ENCODE results near the gene ANGEL1. TPM values are rescaled to one million over a fixed set of nuclear protein-coding genes. Genes with fewer than 3 reads are reported as not detected.

The ANGEL1 gene
- total RNA-seq, 1 experiment from 2014 or later = 23.0 TPM

- Mint-ChIP-seq H3K27me3 (ENCODE audit: insufficient read depth, unreplicated experiment) (no peaks in the 10 kb centered on the region), H3K4me1 (ENCODE audit: low read depth, unreplicated experiment) (peaks cover 8% of the 10 kb centered on the region), H3K36me3 (ENCODE audit: insufficient read depth, unreplicated experiment) (peaks cover 14% of the 10 kb centered on the region), H3K27ac (ENCODE audit: unreplicated experiment) (no peak overlapping the region), H3K9me3 (ENCODE audit: unreplicated experiment) (no peaks in the 10 kb centered on the region), H3K4me3 (ENCODE audit: unreplicated experiment) (no peak overlapping the region)
- ChIA-PET POLR2A (no interaction called here), CTCF (interaction anchor here (0.6 kb wide), 1 partner anchor 154 kb away, joined by 3 read pairs; no protein-coding TSS in a partner anchor)
- BruUV-seq (replicated peaks) = no TSS peak
- Histone ChIP-seq H3K9me3 (no peaks in the 10 kb centered on the region), H3K4me3 (ENCODE audit: low read depth, low read length) (no peak overlapping the region), H3K36me3 (ENCODE audit: control insufficient read depth, insufficient read depth, low read length) (no peaks in the 10 kb centered on the region), H3K27me3 (replicated peaks; ENCODE audit: control insufficient read depth, insufficient read depth, low read length) (peaks cover 2% of the 10 kb centered on the region; the same call in 1 of the 2 replicates), H3K4me1 (peaks cover 5% of the 10 kb centered on the region)
- TF ChIP-seq CTCF (IDR thresholded peaks at IDR 0.05; ENCODE audit: insufficient read depth in 1 of 2, low read depth in 1 of 2, low read length in 1 of 2, severe bottlenecking in 1 of 2, unreplicated experiment in 1 of 2) = no peak
- intact Hi-C loops (cut with micrococcal nuclease; ENCODE audit: unreplicated experiment) = no loop called here
- DNase-seq = no peak
Observed at GRCh38 chr14:76814726-76815645, 2.3 kb upstream of the ANGEL1 start.

- TF ChIP-seq CTCF (IDR thresholded peaks at IDR 0.05; ENCODE audit: insufficient read depth in 1 of 2, low read depth in 1 of 2, low read length in 1 of 2, severe bottlenecking in 1 of 2, unreplicated experiment in 1 of 2) = no peak
- no peaks in the 10 kb centered on the region; the same call in 1 of the 2 replicates for H3K27me3 ChIP-seq (replicated peaks; ENCODE audit: control insufficient read depth, insufficient read depth, low read length)
- H3K27ac Mint-ChIP-seq (ENCODE audit: unreplicated experiment) = peak overlapping the region; percentile 91
- BruUV-seq (replicated peaks) = TSS peak; percentile 43
- intact Hi-C loops (cut with micrococcal nuclease; ENCODE audit: unreplicated experiment) = no loop called here
- H3K4me1 Mint-ChIP-seq (ENCODE audit: low read depth, unreplicated experiment) = peaks cover 8% of the 10 kb centered on the region
- H3K36me3 ChIP-seq (ENCODE audit: control insufficient read depth, insufficient read depth, low read length) = peaks cover 6% of the 10 kb centered on the region
- peaks cover 16% of the 10 kb centered on the region for H3K36me3 Mint-ChIP-seq (ENCODE audit: insufficient read depth, unreplicated experiment)
- ChIA-PET CTCF (interaction anchor here (1.3 to 2.1 kb wide), 2 partner anchors 27 to 52 kb away, joined by 5 to 9 read pairs; no protein-coding TSS in a partner anchor), POLR2A (interaction anchor here (1.4 kb wide), 1 partner anchor 27 kb away, joined by 4 read pairs; no protein-coding TSS in a partner anchor)
- H3K4me3 ChIP-seq (ENCODE audit: low read depth, low read length) = peak overlapping the region; percentile 81
- H3K27me3 Mint-ChIP-seq (ENCODE audit: insufficient read depth, unreplicated experiment) = no peaks in the 10 kb centered on the region
- peak overlapping the region; percentile 94 for H3K4me3 Mint-ChIP-seq (ENCODE audit: unreplicated experiment)
- peaks cover 5% of the 10 kb centered on the region for H3K4me1 ChIP-seq
- no peaks in the 10 kb centered on the region for H3K9me3 ChIP-seq
- DNase-seq = no peak
- H3K9me3 Mint-ChIP-seq (ENCODE audit: unreplicated experiment) = no peaks in the 10 kb centered on the region
Observed at GRCh38 chr14:76812093-76812421, 625 bp downstream of the ANGEL1 start.

- H3K36me3 ChIP-seq (ENCODE audit: control insufficient read depth, insufficient read depth, low read length) = peaks cover 6% of the 10 kb centered on the region
- Mint-ChIP-seq H3K27me3 (ENCODE audit: insufficient read depth, unreplicated experiment) (no peaks in the 10 kb centered on the region), H3K4me1 (ENCODE audit: low read depth, unreplicated experiment) (peaks cover 8% of the 10 kb centered on the region), H3K9me3 (ENCODE audit: unreplicated experiment) (no peaks in the 10 kb centered on the region), H3K4me3 (ENCODE audit: unreplicated experiment) (peak overlapping the region; percentile 94), H3K27ac (ENCODE audit: unreplicated experiment) (peak overlapping the region; percentile 91), H3K36me3 (ENCODE audit: insufficient read depth, unreplicated experiment) (peaks cover 20% of the 10 kb centered on the region)
- H3K27me3 ChIP-seq (replicated peaks; ENCODE audit: control insufficient read depth, insufficient read depth, low read length) = no peaks in the 10 kb centered on the region; the same call in 1 of the 2 replicates
- H3K4me1 ChIP-seq = peaks cover 5% of the 10 kb centered on the region
- DNase-seq = no peak
- H3K9me3 ChIP-seq = no peaks in the 10 kb centered on the region
- peak overlapping the region; percentile 81 for H3K4me3 ChIP-seq (ENCODE audit: low read depth, low read length)
- ChIA-PET CTCF (interaction anchor here (0.5 to 1.9 kb wide), 5 partner anchors 34 to 336 kb away, joined by 3 to 9 read pairs (median 5); no protein-coding TSS in a partner anchor), POLR2A (interaction anchor here (0.5 to 0.6 kb wide), 2 partner anchors 20 to 51 kb away, joined by 3 to 10 read pairs; no protein-coding TSS in a partner anchor)
- TF ChIP-seq CTCF (IDR thresholded peaks at IDR 0.05; ENCODE audit: insufficient read depth in 1 of 2, low read depth in 1 of 2, low read length in 1 of 2, severe bottlenecking in 1 of 2, unreplicated experiment in 1 of 2) = no peak
- no TSS peak for BruUV-seq (replicated peaks)
- intact Hi-C loops (cut with micrococcal nuclease; ENCODE audit: unreplicated experiment) = loop anchor here (1.0 kb wide), 1 partner anchor 101 kb away; no protein-coding TSS in a partner anchor
Observed at GRCh38 chr14:76811561-76811960, 1.1 kb downstream of the ANGEL1 start.

Data from Caco-2 (cell line).